Ovary (tissue), 9 donors: ENCODE data around the gene TENT5C. TPM values are rescaled to one million over a fixed set of nuclear protein-coding genes. Genes with fewer than 3 reads are reported as not detected.

ENCODE experiments used
- DNase-seq, 5 donors: peaks; one replicate each; pipeline ENCODE4 v3.0.0-alpha.2; 2019 to 2020
- H3K27ac ChIP-seq, 2 donors: fragments of 200-600 bp; one replicate each; pipeline versions ENCODE4 v1.5.1 to v1.8.0; 2019 to 2022
- H3K27me3 ChIP-seq: fragments of 200-600 bp; one replicate; pipeline ENCODE4 v1.8.0; 2022
- H3K36me3 ChIP-seq: fragments of 200-600 bp; sonication (generic); one replicate; pipeline ENCODE4 v1.5.1; 2019
- H3K4me1 ChIP-seq: one replicate; pipeline ENCODE4 v1.8.1; 2013; ENCODE audit warnings: mild to moderate bottlenecking, moderate library complexity; ENCODE audit not compliant: insufficient read depth
- H3K4me3 ChIP-seq: fragments of 200-600 bp; sonication (generic); one replicate; pipeline ENCODE4 v1.5.1; 2017
- H3K9me3 ChIP-seq, 2 donors: fragments of 200-600 bp in 1 of 2; sonication (generic) in 1 of 2; one replicate each; pipeline versions ENCODE4 v1.5.1 to v1.8.1; 2013 to 2019; ENCODE audit warnings: mild to moderate bottlenecking in 1 of 2, moderate library complexity in 1 of 2
- CTCF ChIP-seq, 3 donors: fragments of 450-650 bp in 2 of 3; fragments of 200-600 bp in 1 of 3; IDR thresholded peaks; one replicate each; pipeline versions ENCODE4 v1.5.1 to v1.8.0; 2016 to 2022; ENCODE audit warnings: antibody characterized with exemption in 3 of 3, mild to moderate bottlenecking in 1 of 3
- EP300 ChIP-seq: sonication (generic); formaldehyde crosslinking; IDR thresholded peaks from one replicate; pipeline ENCODE4 v1.6.1; 2017; ENCODE audit warnings: antibody characterized with exemption
- POLR2A ChIP-seq: fragments of 450-650 bp; IDR thresholded peaks from one replicate; pipeline ENCODE4 v1.6.1; 2017; ENCODE audit warnings: antibody characterized with exemption, mild to moderate bottlenecking, moderate library complexity
- WGBS, 3 donors: extraction: QIAGEN DNeasy Blood & Tissue Kit in 1 of 3; methylation state at CpG; one replicate each; pipeline versions ENCODE4 v1.1.5 to v1.1.7; 2013 to 2017; 5-methylcytosine and 5-hydroxymethylcytosine counted together
- intact Hi-C, 4 donors: fragments of 100-400 bp; cut with DNase I; formaldehyde crosslinking; loops; one replicate each; pipeline versions ENCODE4 v1.11.0 to v1.15.1; 2022 to 2023
- polyA plus RNA-seq, 2 donors: library from polyadenylated mRNA; stranded (reverse); fragments of 200-250 nt in 1 of 2; fragments of 350-450 nt in 1 of 2; fragmentation: Illumina TruSeq in 1 of 2; extraction: RNeasy Lipid Tissue Mini Kit (QIAGEN cat#74804) in 1 of 2; gene quantifications; one replicate each; pipeline ENCODE4 v1.2.3, GENCODE V29; 2013 to 2014
- total RNA-seq, 7 donors: library from RNA; depleted of rRNA in 2 of 7; stranded (reverse); fragments of >200 nt in 2 of 7; fragmentation: NEBNext Ultra II Directional in 3 of 7; extraction: Animal tissue kit (Norgen Biotek cat#: 25700) in 3 of 7; gene quantifications; one replicate each; pipeline versions ENCODE4 v1.1.0 to v1.2.4, GENCODE V29; 2016 to 2023
- donor health status: DM: no; HTN: no; CAD: no; lungs with moderate emphysema.
- donor health status: DM: no; HTN: no; CAD: no.
- donor health status: Bipolar disorder and iron deficiency.
- donor health status: DM: yes; HTN: yes; CAD: no.
- donor health status: DM: no; HTN: no; CAD: no.
- donor health status: DM: yes; HTN: yes; CAD: no.

TENT5C gene
- total and polyA plus RNA-seq, 9 donors = 2.6 to 24.7 (median 11.4) TPM

DNA sequence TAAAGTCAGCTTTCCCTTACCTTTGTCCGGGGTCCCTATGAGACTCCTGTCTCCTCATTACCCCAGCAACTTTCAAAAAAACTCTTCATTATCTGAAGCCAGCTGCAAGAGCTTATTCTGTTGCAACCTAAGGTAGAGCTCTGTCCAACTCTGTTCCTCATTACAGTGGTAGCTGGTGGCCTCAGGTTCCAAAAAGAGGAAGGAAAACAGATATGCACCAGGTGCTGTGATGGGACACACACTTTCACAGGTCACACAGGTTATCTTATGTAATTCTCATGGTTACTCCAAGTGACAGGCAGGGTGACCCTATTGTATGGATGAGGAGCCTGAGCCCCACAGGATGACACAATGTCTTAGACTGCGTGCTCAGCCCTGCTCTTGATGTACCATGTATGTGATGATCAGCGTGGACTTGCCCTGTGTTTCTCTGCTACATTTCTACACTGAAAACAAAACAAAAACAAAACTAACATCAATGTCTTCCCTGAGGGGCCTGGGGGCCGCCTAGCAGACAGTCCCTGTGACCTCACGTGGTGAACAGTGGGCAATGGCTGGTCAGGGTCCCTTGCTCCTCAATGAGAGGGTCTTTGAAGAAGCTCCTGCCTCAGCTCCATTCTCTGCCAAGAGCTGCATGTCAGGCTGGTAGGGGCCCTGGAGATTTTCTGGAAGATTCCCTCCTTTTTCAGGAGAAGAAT lies 9.7 kb upstream of the TENT5C start:
- Histone ChIP-seq H3K9me3 (no peaks in the 10 kb centered on the region), H3K27me3 (no peaks in the 10 kb centered on the region), H3K4me1 (no peaks in the 10 kb centered on the region), H3K36me3 (no peaks in the 10 kb centered on the region), H3K4me3 (no peak overlapping the region), H3K27ac (no peak overlapping the region)
- intact Hi-C loops = no loop called here
- whole genome bisulfite sequencing, 3 donors = 76 to 87% (median 83%) methylated on average over 5 of the region's 5 CpGs
- TF ChIP-seq POLR2A = no peak
- TF ChIP-seq EP300 = no peak
- no peak for TF ChIP-seq CTCF (IDR thresholded peaks at IDR 0.05)
- no peak for DNase-seq

DNA sequence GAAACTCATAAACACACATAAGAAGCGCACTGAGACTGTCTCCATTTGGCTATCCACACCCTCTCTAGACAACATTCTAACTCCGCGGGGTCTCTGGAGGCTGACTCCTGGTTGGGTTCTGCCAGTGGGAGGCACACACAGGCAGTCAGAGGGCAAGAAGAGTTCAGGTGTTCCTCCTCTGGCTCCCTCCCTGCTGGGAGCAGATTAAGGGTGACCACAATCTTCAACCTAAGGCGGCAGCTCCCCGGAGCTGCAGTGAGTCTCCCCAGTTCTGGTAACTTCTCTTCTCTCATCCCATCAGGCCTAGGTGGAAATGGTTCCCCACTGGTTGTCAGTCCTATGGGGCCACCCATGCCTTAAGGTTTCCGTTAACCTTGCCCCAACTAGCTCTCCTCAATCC lies 7.4 kb upstream of the TENT5C start:
- Histone ChIP-seq H3K4me3 (no peak overlapping the region), H3K27me3 (no peaks in the 10 kb centered on the region), H3K27ac (no peak overlapping the region), H3K36me3 (no peaks in the 10 kb centered on the region), H3K9me3 (no peaks in the 10 kb centered on the region), H3K4me1 (no peaks in the 10 kb centered on the region)
- WGBS, 3 donors = 79 to 89% (median 86%) methylated on average over 6 of the region's 6 CpGs
- no peak for DNase-seq
- TF ChIP-seq POLR2A = no peak
- no peak for TF ChIP-seq CTCF (IDR thresholded peaks at IDR 0.05)
- TF ChIP-seq EP300 = no peak
- intact Hi-C loops = no loop called here

GRCh38 chr1:117599286-117600221 lies 6.3 kb upstream of the TENT5C start:
- Histone ChIP-seq H3K27me3 (no peaks in the 10 kb centered on the region), H3K4me3 (no peak overlapping the region), H3K27ac (no peak overlapping the region), H3K36me3 (no peaks in the 10 kb centered on the region), H3K4me1 (no peaks in the 10 kb centered on the region), H3K9me3 (no peaks in the 10 kb centered on the region)
- TF ChIP-seq CTCF (IDR thresholded peaks at IDR 0.05) = no peak
- TF ChIP-seq EP300 = no peak
- no peak for DNase-seq
- 87 to 91% (median 91%) methylated on average over 16 of the region's 16 CpGs for WGBS, 3 donors
- intact Hi-C loops = no loop called here

GRCh38 chr1:117600325-117600943 lies 5.4 kb upstream of the TENT5C start:
- WGBS, 3 donors = 89 to 91% (median 90%) methylated on average over 7 of the region's 7 CpGs
- intact Hi-C loops = no loop called here
- DNase-seq = no peak

More at GRCh38 chr1:117600325-117600943, 5.4 kb upstream of the TENT5C start:
- Histone ChIP-seq H3K9me3 (no peaks in the 10 kb centered on the region), H3K27me3 (no peaks in the 10 kb centered on the region), H3K4me1 (no peaks in the 10 kb centered on the region), H3K36me3 (no peaks in the 10 kb centered on the region), H3K27ac (no peak overlapping the region), H3K4me3 (no peak overlapping the region)
- TF ChIP-seq POLR2A (no peak), EP300 (no peak), CTCF (IDR thresholded peaks at IDR 0.05) (no peak)
